ENCODE measurements around the gene AMMECR1L.

- TF ChIP-seq CTCF (IDR thresholded peaks at IDR 0.05; ENCODE audit: low read depth, low read length) (no peak), POLR2A (IDR thresholded peaks at IDR 0.05; ENCODE audit: extremely low read depth, insufficient read length) (no peak)
Observed at GRCh38 chr2:127840893-127841292, 44.9 kb downstream of the AMMECR1L start.

Data from NB4 (cell line).